Right lobe of liver (tissue), 6 donors: Measurements from ENCODE around the gene FREM3. TPM values are rescaled to one million over a fixed set of nuclear protein-coding genes. Genes with fewer than 3 reads are reported as not detected.

Experiments
- ATAC-seq, 4 donors: fragments of 200-7000 bp; cut with Tn5 transposase; one replicate each; pipeline ENCODE4 v1.9.1; 2020; ENCODE audit warnings: mild to moderate bottlenecking in 4 of 4, moderate library complexity in 4 of 4
- DNase-seq, 3 donors: peaks; one replicate each; pipeline ENCODE4 v3.0.0-alpha.2; 2020
- H3K27ac ChIP-seq, 3 donors: fragments of 200-600 bp; one replicate each; pipeline ENCODE4 v1.8.0; 2022
- H3K27me3 ChIP-seq, 2 donors: fragments of 200-600 bp; one replicate each; pipeline ENCODE4 v1.8.0; 2022
- H3K36me3 ChIP-seq, 4 donors: fragments of 200-600 bp; sonication (generic) in 1 of 4; one replicate each; pipeline versions ENCODE4 v1.5.1 to v1.8.0; 2017 to 2022; ENCODE audit warnings: control low read depth in 1 of 4
- H3K4me1 ChIP-seq, 4 donors: fragments of 200-600 bp; sonication (generic) in 1 of 4; one replicate each; pipeline versions ENCODE4 v1.5.1 to v1.8.0; 2017 to 2022; ENCODE audit warnings: control low read depth in 1 of 4
- H3K4me3 ChIP-seq, 3 donors: fragments of 200-600 bp; one replicate each; pipeline ENCODE4 v1.8.0; 2022
- H3K9me3 ChIP-seq, 4 donors: fragments of 200-600 bp; sonication (generic) in 1 of 4; one replicate each; pipeline versions ENCODE4 v1.5.1 to v1.8.0; 2017 to 2022; ENCODE audit warnings: control low read depth in 1 of 4
- CTCF ChIP-seq, 4 donors: fragments of 200-600 bp in 3 of 4; fragments of 450-650 bp in 1 of 4; IDR thresholded peaks; one replicate each; pipeline versions ENCODE4 v1.5.1 to v1.8.0; 2016 to 2022; ENCODE audit warnings: antibody characterized with exemption in 4 of 4, mild to moderate bottlenecking in 2 of 4
- POLR2A ChIP-seq: fragments of 450-650 bp; IDR thresholded peaks from one replicate; pipeline ENCODE4 v1.6.1; 2017; ENCODE audit warnings: antibody characterized with exemption, mild to moderate bottlenecking
- WGBS: methylation state at CpG from one replicate; pipeline ENCODE4 v1.1.6; 2018; ENCODE audit warnings: low coverage, low lambda C conversion rate; ENCODE audit not compliant: insufficient coverage; ENCODE audit errors: missing lambda C conversion rate; 5-methylcytosine and 5-hydroxymethylcytosine counted together
- intact Hi-C, 2 donors: fragments of 100-400 bp; cut with DNase I; formaldehyde crosslinking; loops; one replicate each; pipeline versions ENCODE4 v1.11.2 to v1.14.1; 2022
- total RNA-seq, 6 experiments: library from RNA; depleted of rRNA in 2 of 6; stranded (reverse); fragments of >200 nt in 2 of 6; fragmentation: NEBNext Ultra II Directional in 3 of 6; extraction: Animal tissue kit (Norgen Biotek cat#: 25700) in 3 of 6; gene quantifications; one replicate each; pipeline versions ENCODE4 v1.1.0 to v1.2.4, GENCODE V29; 2016 to 2023
- donor health status: DM: no; HTN: yes; CAD: no.
- donor health status: DM: no; HTN: no; CAD: no.
- donor health status: DM: no; HTN: no; CAD: no.
- donor health status: DM: no; HTN: yes; CAD: no.
- donor health status: DM: no; HTN: yes; CAD: no.

Gene FREM3
- total RNA-seq, 6 experiments from 2014 or later: not detected

- no peaks in the 10 kb centered on the region for H3K36me3 ChIP-seq
- intact Hi-C loops: no loop called here
- ATAC-seq (no peak), DNase-seq (no peak)
- no peak overlapping the region for H3K4me3 ChIP-seq
- WGBS: 26% methylated on average over 6 of the region's 6 CpGs
- no peaks in the 10 kb centered on the region for H3K9me3 ChIP-seq
- H3K4me1 ChIP-seq: peaks cover 0 to 15% (median 0%) of the 10 kb centered on the region in 4 donors
- no peak overlapping the region for H3K27ac ChIP-seq
- H3K27me3 ChIP-seq: peaks cover 5 to 8% of the 10 kb centered on the region in 2 donors
- TF ChIP-seq CTCF (IDR thresholded peaks at IDR 0.05) (no peak), POLR2A (no peak)
Measured at GRCh38 chr4:143701365-143701764, 890 bp upstream of the FREM3 start.

GRCh38 chr4:143700046-143700415 lies 444 bp downstream of the FREM3 start:
- peak in 2 of 4 donors; percentile 8 to 17 for ATAC-seq
- DNase-seq: peak in 1 of 3 donors; percentile 46
- no CpG with 5 or more reads among the region's 34 CpGs for WGBS

GRCh38 chr4:143699331-143700045 lies 987 bp downstream of the FREM3 start:
- WGBS: 30% methylated on average over 6 of the region's 40 CpGs
- Histone ChIP-seq H3K4me3 (no peak overlapping the region), H3K36me3 (no peaks in the 10 kb centered on the region), H3K27me3 (peaks cover 5 to 8% of the 10 kb centered on the region in 2 donors), H3K27ac (no peak overlapping the region), H3K9me3 (no peaks in the 10 kb centered on the region), H3K4me1 (peaks cover 0 to 15% (median 0%) of the 10 kb centered on the region in 4 donors)
- TF ChIP-seq CTCF (IDR thresholded peaks at IDR 0.05): no peak
- TF ChIP-seq POLR2A: no peak
- DNase-seq: peak in 1 of 3 donors; percentile 39
- intact Hi-C loops: no loop called here
- ATAC-seq: peak in 1 of 4 donors; percentile 8

More at GRCh38 chr4:143700046-143700415, 444 bp downstream of the FREM3 start:
- no peak overlapping the region for H3K27ac ChIP-seq
- peaks cover 5 to 8% of the 10 kb centered on the region in 2 donors for H3K27me3 ChIP-seq
- H3K4me1 ChIP-seq: peaks cover 0 to 15% (median 0%) of the 10 kb centered on the region in 4 donors
- no peak for TF ChIP-seq CTCF (IDR thresholded peaks at IDR 0.05)
- no peak for TF ChIP-seq POLR2A
- intact Hi-C loops: no loop called here
- no peak overlapping the region for H3K4me3 ChIP-seq
- no peaks in the 10 kb centered on the region for H3K9me3 ChIP-seq
- no peaks in the 10 kb centered on the region for H3K36me3 ChIP-seq

- Histone ChIP-seq H3K4me1 (no peaks in the 10 kb centered on the region), H3K36me3 (no peaks in the 10 kb centered on the region), H3K4me3 (no peak overlapping the region), H3K27ac (no peak overlapping the region), H3K9me3 (no peaks in the 10 kb centered on the region), H3K27me3 (no peaks in the 10 kb centered on the region)
- 47% methylated on average over 4 of the region's 4 CpGs for WGBS
- ATAC-seq: no peak
- intact Hi-C loops: no loop called here
- no peak for DNase-seq
- no peak for TF ChIP-seq POLR2A
- TF ChIP-seq CTCF (IDR thresholded peaks at IDR 0.05): no peak
Measured at GRCh38 chr4:143693856-143694255, 6.6 kb downstream of the FREM3 start.
